HG03108 (cell line): ENCODE results near the gene WWOX.
A peak's percentile ranks its signal among the peaks of the same experiment; 100 is the strongest.

Experiments
- ATAC-seq: cut with Tn5 transposase; IDR thresholded peaks from one replicate; pipeline ENCODE4 v1.9.1; 2021; ENCODE audit warnings: moderate library complexity; ENCODE audit not compliant: unreplicated experiment

WWOX gene

GRCh38 chr16:78220571-78220970, 121.1 kb downstream of the WWOX start:
- ATAC-seq: no peak

GRCh38 chr16:78221892-78222291, 122.4 kb downstream of the WWOX start:
- no peak for ATAC-seq

- ATAC-seq: no peak
Observed at GRCh38 chr16:78224342-78224741, 124.9 kb downstream of the WWOX start.

GRCh38 chr16:78225919-78226318, 126.5 kb downstream of the WWOX start:
- no peak for ATAC-seq

GRCh38 chr16:78227855-78228254, 128.4 kb downstream of the WWOX start:
- ATAC-seq: no peak

- no peak for ATAC-seq
Observed at GRCh38 chr16:78228704-78229103, 129.2 kb downstream of the WWOX start.

- ATAC-seq: no peak
Observed at GRCh38 chr16:78230832-78231231, 131.4 kb downstream of the WWOX start.

GRCh38 chr16:78235168-78235800, 135.8 kb downstream of the WWOX start:
- peak; percentile 91 for ATAC-seq

- ATAC-seq: no peak
Observed at GRCh38 chr16:78235876-78236275, 136.4 kb downstream of the WWOX start.

GRCh38 chr16:78237841-78238240, 138.4 kb downstream of the WWOX start:
- ATAC-seq: no peak

GRCh38 chr16:78240459-78241222, 141.2 kb downstream of the WWOX start:
- ATAC-seq: no peak

- no peak for ATAC-seq
Observed at GRCh38 chr16:78242239-78242630, 142.8 kb downstream of the WWOX start.

GRCh38 chr16:78244131-78244895, 144.9 kb downstream of the WWOX start:
- no peak for ATAC-seq

- ATAC-seq: no peak
Observed at GRCh38 chr16:78246559-78246958, 147.1 kb downstream of the WWOX start.

GRCh38 chr16:78249056-78249455, 149.6 kb downstream of the WWOX start:
- ATAC-seq: no peak

- ATAC-seq: no peak
Observed at GRCh38 chr16:78249832-78250231, 150.4 kb downstream of the WWOX start.

- no peak for ATAC-seq
Observed at GRCh38 chr16:78251115-78251514, 151.7 kb downstream of the WWOX start.

GRCh38 chr16:78252757-78253156, 153.3 kb downstream of the WWOX start:
- ATAC-seq: no peak

GRCh38 chr16:78254841-78255240, 155.4 kb downstream of the WWOX start:
- ATAC-seq: no peak

GRCh38 chr16:78256686-78257375, 157.4 kb downstream of the WWOX start:
- ATAC-seq: no peak

GRCh38 chr16:78257376-78257728, 157.9 kb downstream of the WWOX start:
- no peak for ATAC-seq
